GM10266 (cell line): ENCODE results near the gene ADAM33.
A peak's percentile ranks its signal among the peaks of the same experiment; 100 is the strongest.

ENCODE experiments used
- DNase-seq: peaks from one replicate; pipeline ENCODE4 v3.0.0; 2012; ENCODE audit errors: extremely low spot score
- CTCF ChIP-seq: IDR thresholded peaks from 2 replicates; pipeline ENCODE4 v1.5.1; 2012; ENCODE audit warnings: mild to moderate bottlenecking, low read depth; ENCODE audit not compliant: control insufficient read depth, insufficient read depth; ENCODE audit errors: missing control alignments

The ADAM33 gene

DNA sequence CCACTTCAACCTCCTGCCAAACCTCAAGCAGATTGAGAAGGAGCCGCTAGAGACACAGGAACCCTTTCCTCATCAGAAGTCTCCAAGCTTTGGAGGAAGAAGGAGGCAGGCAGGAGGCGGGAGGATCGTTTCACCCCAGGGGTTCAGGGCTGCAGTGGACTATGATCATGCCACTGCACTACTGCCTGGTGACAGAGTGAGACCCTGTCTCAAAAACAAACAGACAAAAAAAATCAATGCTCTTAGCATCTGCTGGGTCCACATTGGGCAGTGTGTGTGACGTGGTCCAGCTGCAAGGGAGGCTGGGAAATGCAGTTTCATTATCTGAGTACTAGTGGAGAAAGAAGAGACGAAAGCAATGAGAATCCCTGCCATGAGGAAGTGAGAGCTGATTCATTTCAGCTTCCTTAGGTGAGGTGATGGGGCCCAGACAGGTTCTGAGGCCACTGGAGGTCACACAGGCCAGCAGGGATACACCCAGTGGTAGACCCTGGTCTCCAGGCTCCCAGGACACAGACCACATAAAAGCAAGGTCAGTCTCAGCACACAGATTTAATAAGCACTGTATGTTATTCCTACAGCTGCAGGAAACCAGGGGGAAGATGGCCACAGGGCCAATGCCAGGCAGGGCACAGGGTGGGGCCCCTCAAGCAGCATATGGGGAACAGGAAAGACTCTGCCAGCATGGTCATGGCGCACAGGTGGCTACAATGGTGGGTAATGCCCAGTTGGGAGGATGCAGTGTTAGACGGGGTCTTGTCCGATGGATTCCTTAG is 22.9 kb downstream of the ADAM33 start:
- TF ChIP-seq CTCF, result no peak
- DNase-seq, result peak; percentile 88

- no peak for DNase-seq
- TF ChIP-seq CTCF, result no peak
These were observed 23.6 kb downstream of the ADAM33 start for GRCh38 chr20:3658019-3658715.

DNA sequence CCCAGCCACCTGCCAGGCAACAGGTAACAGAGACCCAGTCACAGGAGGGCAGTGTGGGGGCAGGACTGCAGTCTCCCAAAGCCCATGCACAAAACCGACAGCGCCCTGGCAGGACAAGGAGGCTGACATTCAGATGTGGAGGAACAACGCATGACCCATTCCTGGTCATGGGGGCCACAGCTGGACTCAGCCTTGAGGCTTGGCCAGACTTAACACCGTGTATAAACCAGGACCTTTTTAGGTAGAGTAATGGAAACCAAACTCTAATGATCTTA is 26.7 kb downstream of the ADAM33 start:
- DNase-seq, result no peak

GRCh38 chr20:3654326-3655130 is 27.3 kb downstream of the ADAM33 start:
- no peak for TF ChIP-seq CTCF
- no peak for DNase-seq

More for the DNA sequence above, 26.7 kb downstream of the ADAM33 start:
- no peak for TF ChIP-seq CTCF

- TF ChIP-seq CTCF, result no peak
- DNase-seq, result no peak
These were observed 27.9 kb downstream of the ADAM33 start for GRCh38 chr20:3653921-3654320.

DNA sequence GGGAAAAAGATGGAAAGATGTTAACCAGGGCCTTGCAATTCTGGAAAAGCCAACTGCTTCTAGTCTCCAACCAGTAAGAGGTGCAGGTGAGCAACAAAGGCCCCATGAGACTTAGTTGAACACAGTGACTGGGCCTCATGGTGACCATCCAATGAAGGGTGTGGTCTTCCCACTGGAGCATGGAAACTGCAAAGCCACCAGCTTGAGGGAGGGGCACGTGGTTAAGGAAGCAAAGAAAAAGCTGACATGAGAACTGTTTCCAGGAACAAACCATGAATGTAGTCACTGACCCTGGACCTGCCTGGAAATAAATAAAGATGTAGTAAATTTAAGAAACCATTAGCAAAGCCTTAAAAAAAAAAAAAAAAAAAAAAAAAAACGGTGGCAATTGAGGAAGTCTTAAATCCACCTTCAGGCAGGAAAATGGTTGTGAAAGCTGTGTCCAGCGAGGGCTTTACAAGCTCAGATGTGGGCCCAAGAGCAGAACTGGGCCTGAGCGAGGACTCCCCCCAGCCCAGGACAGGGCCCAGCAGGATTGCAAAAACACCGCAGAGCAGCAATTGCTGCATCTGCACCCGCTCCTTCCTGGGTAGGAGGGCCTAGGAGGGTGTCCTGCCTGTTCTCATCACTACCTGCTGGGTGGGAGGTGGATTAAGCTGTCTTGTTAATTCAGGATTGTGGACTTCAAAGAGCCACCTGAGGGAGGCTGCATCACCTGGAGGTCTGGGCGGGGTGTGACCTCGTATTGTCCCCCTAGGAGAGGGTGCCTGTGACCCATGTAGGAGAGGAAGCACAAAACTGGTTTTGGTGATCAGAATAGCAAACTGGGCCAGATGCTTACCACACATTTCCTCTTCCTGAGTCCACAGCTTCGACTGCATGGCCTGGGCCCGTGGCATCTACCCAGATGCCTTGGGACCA is 28.9 kb downstream of the ADAM33 start:
- no peak for TF ChIP-seq CTCF
- DNase-seq, result no peak
